ENCODE measurements around the gene BCAS3. TPM values are rescaled to one million over a fixed set of nuclear protein-coding genes. Genes with fewer than 3 reads are reported as not detected.

BCAS3 gene
- total RNA-seq, 4 donors from 2014 or later, result 41.0 to 81.4 (median 45.6) TPM

- 85% methylated on average over 2 of the region's 2 CpGs for WGBS
- DNase-seq (ENCODE audit: low spot score in 2 of 2), result no peak
- Histone ChIP-seq H3K9me3 (no peaks in the 10 kb centered on the region), H3K4me3 (no peak overlapping the region), H3K36me3 (peaks cover 28% of the 10 kb centered on the region), H3K27ac (no peak overlapping the region), H3K4me1 (peaks cover 5% of the 10 kb centered on the region), H3K27me3 (no peaks in the 10 kb centered on the region)
- TF ChIP-seq, protein P1, sequence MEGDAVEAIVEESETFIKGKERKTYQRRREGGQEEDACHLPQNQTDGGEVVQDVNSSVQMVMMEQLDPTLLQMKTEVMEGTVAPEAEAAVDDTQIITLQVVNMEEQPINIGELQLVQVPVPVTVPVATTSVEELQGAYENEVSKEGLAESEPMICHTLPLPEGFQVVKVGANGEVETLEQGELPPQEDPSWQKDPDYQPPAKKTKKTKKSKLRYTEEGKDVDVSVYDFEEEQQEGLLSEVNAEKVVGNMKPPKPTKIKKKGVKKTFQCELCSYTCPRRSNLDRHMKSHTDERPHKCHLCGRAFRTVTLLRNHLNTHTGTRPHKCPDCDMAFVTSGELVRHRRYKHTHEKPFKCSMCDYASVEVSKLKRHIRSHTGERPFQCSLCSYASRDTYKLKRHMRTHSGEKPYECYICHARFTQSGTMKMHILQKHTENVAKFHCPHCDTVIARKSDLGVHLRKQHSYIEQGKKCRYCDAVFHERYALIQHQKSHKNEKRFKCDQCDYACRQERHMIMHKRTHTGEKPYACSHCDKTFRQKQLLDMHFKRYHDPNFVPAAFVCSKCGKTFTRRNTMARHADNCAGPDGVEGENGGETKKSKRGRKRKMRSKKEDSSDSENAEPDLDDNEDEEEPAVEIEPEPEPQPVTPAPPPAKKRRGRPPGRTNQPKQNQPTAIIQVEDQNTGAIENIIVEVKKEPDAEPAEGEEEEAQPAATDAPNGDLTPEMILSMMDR (IDR thresholded peaks at IDR 0.05), result no peak
- TF ChIP-seq POLR2A (IDR thresholded peaks at IDR 0.05), result no peak
- no peak for TF ChIP-seq POLR2AphosphoS5 (IDR thresholded peaks at IDR 0.05)
- TF ChIP-seq EP300 (IDR thresholded peaks at IDR 0.05), result no peak
These were observed 40.0 kb upstream of the BCAS3 start for GRCh38 chr17:60637683-60638082.

DNA sequence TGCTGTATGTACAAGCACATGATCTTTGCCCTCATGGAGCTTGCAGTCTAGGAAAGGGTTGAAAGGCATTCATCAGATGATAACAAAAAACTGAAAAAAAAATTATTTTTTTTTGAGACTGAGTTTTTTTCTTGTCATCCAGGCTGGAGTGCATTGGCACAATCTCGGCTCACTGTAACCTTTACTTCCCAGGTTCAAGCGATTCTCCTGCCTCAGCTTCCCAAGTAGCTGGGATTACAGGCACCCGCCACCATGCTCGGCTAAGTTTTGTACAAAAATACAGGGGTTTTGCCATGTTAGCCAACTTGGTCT, 38.7 kb upstream of the BCAS3 start:
- DNase-seq (ENCODE audit: low spot score in 2 of 2), result no peak
- Histone ChIP-seq H3K4me1 (peaks cover 8% of the 10 kb centered on the region), H3K27ac (no peak overlapping the region), H3K36me3 (peaks cover 26% of the 10 kb centered on the region), H3K4me3 (no peak overlapping the region), H3K9me3 (no peaks in the 10 kb centered on the region), H3K27me3 (no peaks in the 10 kb centered on the region)
- TF ChIP-seq POLR2AphosphoS5 (IDR thresholded peaks at IDR 0.05) (no peak), POLR2A (IDR thresholded peaks at IDR 0.05) (no peak), EP300 (IDR thresholded peaks at IDR 0.05) (no peak)
- TF ChIP-seq, protein P1 (IDR thresholded peaks at IDR 0.05), result no peak
- WGBS, result 88% methylated on average over 4 of the region's 4 CpGs

- WGBS, result 73% methylated on average over 2 of the region's 2 CpGs
- no peak for TF ChIP-seq POLR2AphosphoS5 (IDR thresholded peaks at IDR 0.05)
- TF ChIP-seq POLR2A (IDR thresholded peaks at IDR 0.05), result no peak
- TF ChIP-seq EP300 (IDR thresholded peaks at IDR 0.05), result no peak
- TF ChIP-seq, protein P1 (IDR thresholded peaks at IDR 0.05), result peak in 1 of 2 donors; percentile 14
- Histone ChIP-seq H3K4me3 (no peak overlapping the region), H3K4me1 (peaks cover 8% of the 10 kb centered on the region), H3K27ac (no peak overlapping the region), H3K9me3 (no peaks in the 10 kb centered on the region), H3K36me3 (peaks cover 12% of the 10 kb centered on the region), H3K27me3 (no peaks in the 10 kb centered on the region)
- no peak for DNase-seq (ENCODE audit: low spot score in 2 of 2)
These were observed 37.1 kb upstream of the BCAS3 start for GRCh38 chr17:60640503-60640902.

GRCh38 chr17:60641126-60641525, 36.5 kb upstream of the BCAS3 start:
- no peak for DNase-seq (ENCODE audit: low spot score in 2 of 2)
- H3K36me3 ChIP-seq, result peaks cover 6% of the 10 kb centered on the region
- no peak overlapping the region for H3K27ac ChIP-seq
- peaks cover 8% of the 10 kb centered on the region for H3K4me1 ChIP-seq
- no peaks in the 10 kb centered on the region for H3K27me3 ChIP-seq
- WGBS, result 78% methylated on average over 3 of the region's 3 CpGs
- TF ChIP-seq POLR2AphosphoS5 (IDR thresholded peaks at IDR 0.05) (no peak), EP300 (IDR thresholded peaks at IDR 0.05) (no peak), POLR2A (IDR thresholded peaks at IDR 0.05) (no peak)
- TF ChIP-seq, protein P1 (IDR thresholded peaks at IDR 0.05), result no peak
- H3K9me3 ChIP-seq, result no peaks in the 10 kb centered on the region
- no peak overlapping the region for H3K4me3 ChIP-seq

DNA sequence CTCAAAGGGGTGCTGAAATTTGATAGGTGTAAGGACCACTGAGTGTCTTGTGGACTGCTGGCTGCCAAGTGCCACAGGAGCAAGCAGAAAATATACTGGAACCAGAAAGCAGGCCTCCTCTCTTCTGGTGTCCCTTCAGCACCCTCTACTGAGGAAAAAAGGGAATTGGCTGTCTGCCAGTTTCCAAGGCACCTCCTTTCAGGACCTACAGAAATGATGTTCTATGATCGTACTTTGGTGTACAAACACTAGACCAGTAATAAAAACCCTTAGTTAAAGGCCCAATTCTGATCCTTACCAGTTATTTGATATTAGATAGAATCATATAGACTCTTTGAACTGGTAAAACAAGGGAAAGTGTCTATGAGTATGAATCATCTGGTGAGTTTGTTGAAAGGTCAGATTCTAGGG, 35.8 kb upstream of the BCAS3 start:
- Histone ChIP-seq H3K36me3 (no peaks in the 10 kb centered on the region), H3K27me3 (no peaks in the 10 kb centered on the region), H3K4me1 (peaks cover 8% of the 10 kb centered on the region), H3K27ac (no peak overlapping the region), H3K4me3 (no peak overlapping the region), H3K9me3 (no peaks in the 10 kb centered on the region)
- no peak for TF ChIP-seq POLR2AphosphoS5 (IDR thresholded peaks at IDR 0.05)
- TF ChIP-seq, protein P1 (IDR thresholded peaks at IDR 0.05), result peak in 1 of 2 donors; percentile 20
- no peak for TF ChIP-seq EP300 (IDR thresholded peaks at IDR 0.05)
- no peak for DNase-seq (ENCODE audit: low spot score in 2 of 2)
- 33% methylated on average over 1 of the region's 1 CpG for WGBS
